Measurements from ENCODE around the gene ZNF652.

Gene ZNF652

GRCh38 chr17:49361902-49362722 is at the start of gene ZNF652:
TSS of gene ZNF652 (minus strand) at chr17:49362250. CDS start at chr17:49317725, 44,525 bp downstream.
- Mint-ChIP-seq H3K9me3 (no peaks in the 10 kb centered on the region), H3K4me1 (peaks cover 58% of the 10 kb centered on the region)

GRCh38 chr17:49409066-49409465 is 47.0 kb upstream of the ZNF652 start:
- DNase-seq (ENCODE audit: low spot score in 2 of 2), result no peak
- Mint-ChIP-seq H3K4me3 (no peak overlapping the region), H3K9me3 (no peaks in the 10 kb centered on the region), H3K4me1 (peaks cover 32% of the 10 kb centered on the region), H3K36me3 (peaks cover 96% of the 10 kb centered on the region), H3K27ac (no peak overlapping the region)
- no peak for ATAC-seq

More at GRCh38 chr17:49361902-49362722, at the start of gene ZNF652:
- peak within 1 kb of the TSS; percentile 89 for H3K27ac Mint-ChIP-seq
- ATAC-seq (peak; percentile 73), DNase-seq (ENCODE audit: low spot score in 2 of 2) (peak; percentile 81 to 95)
- H3K36me3 Mint-ChIP-seq, result peaks cover 40% of the 10 kb centered on the region
- peak within 1 kb of the TSS; percentile 86 for H3K4me3 Mint-ChIP-seq

DNA sequence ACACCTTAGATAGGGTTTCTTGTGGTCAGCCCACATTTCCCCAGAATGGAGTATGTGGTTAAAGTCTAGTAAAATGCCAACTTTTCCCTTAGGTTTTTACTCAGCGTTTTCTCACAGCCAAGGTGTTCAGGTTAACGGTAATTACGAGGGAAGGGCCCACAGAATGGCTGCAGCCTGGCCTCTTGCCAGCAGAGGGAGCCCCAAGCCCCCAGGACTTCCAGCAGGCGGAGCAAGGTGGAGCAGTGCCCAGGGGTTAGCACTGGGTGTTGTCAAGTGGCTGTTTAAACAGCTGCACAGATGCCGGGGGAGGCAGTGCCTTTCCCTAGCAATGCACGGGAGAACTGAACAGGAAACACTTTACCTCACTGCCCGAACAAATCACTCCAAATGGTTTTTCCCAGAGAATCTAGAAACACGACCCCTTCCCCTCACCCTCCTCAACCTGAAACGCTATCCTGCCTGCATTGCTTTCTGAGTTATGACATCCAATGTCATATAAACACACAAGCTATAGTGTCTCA is 46.0 kb upstream of the ZNF652 start:
- peak; percentile 79 to 94 for DNase-seq (ENCODE audit: low spot score in 2 of 2)
- Mint-ChIP-seq H3K27ac (peak overlapping the region; percentile 23), H3K4me1 (peaks cover 42% of the 10 kb centered on the region), H3K9me3 (no peaks in the 10 kb centered on the region), H3K4me3 (no peak overlapping the region), H3K36me3 (peaks cover 100% of the 10 kb centered on the region)
- ATAC-seq, result peak; percentile 92

DNA sequence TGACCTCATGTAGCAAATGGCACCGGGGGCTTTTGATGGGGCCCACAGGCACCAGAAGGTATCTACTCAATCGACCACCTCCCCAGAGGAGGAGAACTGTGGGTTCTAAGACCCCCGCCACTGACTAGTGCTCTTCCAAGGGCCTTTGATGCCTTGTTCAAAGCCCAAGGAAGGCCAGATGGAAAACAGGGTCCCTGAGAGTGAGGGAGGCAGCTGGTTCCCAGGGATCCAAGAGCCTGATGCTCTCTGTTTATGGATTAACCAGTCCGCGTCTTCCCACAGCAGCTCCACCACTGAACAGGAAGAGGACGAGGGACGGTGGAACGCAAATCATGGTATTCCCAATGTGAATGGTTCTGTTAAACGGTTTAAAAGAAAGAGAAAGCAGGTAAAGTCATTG is 45.0 kb upstream of the ZNF652 start:
- H3K9me3 Mint-ChIP-seq, result no peaks in the 10 kb centered on the region
- H3K36me3 Mint-ChIP-seq, result peaks cover 100% of the 10 kb centered on the region
- DNase-seq (ENCODE audit: low spot score in 2 of 2) (no peak), ATAC-seq (no peak)
- peaks cover 50% of the 10 kb centered on the region for H3K4me1 Mint-ChIP-seq
- H3K27ac Mint-ChIP-seq, result no peak overlapping the region
- H3K4me3 Mint-ChIP-seq, result no peak overlapping the region

- H3K36me3 Mint-ChIP-seq, result peaks cover 99% of the 10 kb centered on the region
- ATAC-seq (no peak), DNase-seq (ENCODE audit: low spot score in 2 of 2) (no peak)
- peaks cover 49% of the 10 kb centered on the region for H3K4me1 Mint-ChIP-seq
- H3K4me3 Mint-ChIP-seq, result no peak overlapping the region
- H3K27ac Mint-ChIP-seq, result no peak overlapping the region
- H3K9me3 Mint-ChIP-seq, result no peaks in the 10 kb centered on the region
These were observed 44.5 kb upstream of the ZNF652 start for GRCh38 chr17:49406421-49407061.

GRCh38 chr17:49404906-49405305 is 42.9 kb upstream of the ZNF652 start:
- no peak for ATAC-seq
- DNase-seq (ENCODE audit: low spot score in 2 of 2), result no peak
- Mint-ChIP-seq H3K27ac (peak overlapping the region; percentile 90), H3K4me1 (peaks cover 47% of the 10 kb centered on the region), H3K4me3 (no peak overlapping the region), H3K9me3 (no peaks in the 10 kb centered on the region), H3K36me3 (peaks cover 87% of the 10 kb centered on the region)

GRCh38 chr17:49404361-49404760 is 42.3 kb upstream of the ZNF652 start:
- Mint-ChIP-seq H3K36me3 (peaks cover 82% of the 10 kb centered on the region), H3K27ac (peak overlapping the region; percentile 90), H3K9me3 (no peaks in the 10 kb centered on the region), H3K4me3 (peak overlapping the region; percentile 34), H3K4me1 (peaks cover 47% of the 10 kb centered on the region)
- ATAC-seq (peak; percentile 64), DNase-seq (ENCODE audit: low spot score in 2 of 2) (no peak)

- ATAC-seq (no peak), DNase-seq (ENCODE audit: low spot score in 2 of 2) (no peak)
- Mint-ChIP-seq H3K9me3 (no peaks in the 10 kb centered on the region), H3K27ac (peak overlapping the region; percentile 90), H3K36me3 (peaks cover 75% of the 10 kb centered on the region), H3K4me3 (peak overlapping the region; percentile 34), H3K4me1 (peaks cover 42% of the 10 kb centered on the region)
These were observed 41.7 kb upstream of the ZNF652 start for GRCh38 chr17:49403514-49404289.

GRCh38 chr17:49402706-49403105 is 40.7 kb upstream of the ZNF652 start:
- peaks cover 65% of the 10 kb centered on the region for H3K36me3 Mint-ChIP-seq
- ATAC-seq (no peak), DNase-seq (ENCODE audit: low spot score in 2 of 2) (no peak)
- peak overlapping the region; percentile 90 for H3K27ac Mint-ChIP-seq
- peaks cover 32% of the 10 kb centered on the region for H3K4me1 Mint-ChIP-seq
- no peak overlapping the region for H3K4me3 Mint-ChIP-seq
- no peaks in the 10 kb centered on the region for H3K9me3 Mint-ChIP-seq

- Mint-ChIP-seq H3K27ac (peak overlapping the region; percentile 90), H3K36me3 (peaks cover 59% of the 10 kb centered on the region), H3K9me3 (no peaks in the 10 kb centered on the region), H3K4me3 (no peak overlapping the region), H3K4me1 (peaks cover 32% of the 10 kb centered on the region)
- ATAC-seq, result no peak
- no peak for DNase-seq (ENCODE audit: low spot score in 2 of 2)
These were observed 40.0 kb upstream of the ZNF652 start for GRCh38 chr17:49401971-49402611.

GRCh38 chr17:49399995-49400394 is 37.9 kb upstream of the ZNF652 start:
- Mint-ChIP-seq H3K4me3 (no peak overlapping the region), H3K4me1 (peaks cover 35% of the 10 kb centered on the region), H3K27ac (peak overlapping the region; percentile 60), H3K9me3 (no peaks in the 10 kb centered on the region), H3K36me3 (peaks cover 38% of the 10 kb centered on the region)
- DNase-seq (ENCODE audit: low spot score in 2 of 2) (no peak), ATAC-seq (no peak)

DNA sequence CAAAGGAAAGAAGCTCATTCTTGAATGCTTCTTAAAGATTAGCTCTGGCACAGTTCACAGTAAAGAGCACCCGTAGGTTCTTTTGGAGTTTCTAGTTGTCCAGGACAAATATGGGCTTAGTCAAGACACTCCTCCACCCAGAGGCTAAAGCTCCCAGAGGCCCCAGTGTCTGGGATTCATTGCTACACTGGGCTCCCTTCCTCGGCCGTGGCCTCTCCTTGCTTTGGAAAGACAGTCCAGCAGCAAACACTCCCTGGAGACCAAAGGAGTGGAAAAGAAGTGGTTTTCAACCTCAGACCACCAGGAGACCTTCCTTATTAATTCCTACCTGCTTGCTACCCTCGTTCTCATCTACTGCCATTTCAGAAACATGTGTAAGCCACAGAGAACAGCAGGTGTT is 35.5 kb upstream of the ZNF652 start:
- H3K4me1 Mint-ChIP-seq, result peaks cover 20% of the 10 kb centered on the region
- H3K27ac Mint-ChIP-seq, result no peak overlapping the region
- peaks cover 14% of the 10 kb centered on the region for H3K36me3 Mint-ChIP-seq
- no peaks in the 10 kb centered on the region for H3K9me3 Mint-ChIP-seq
- no peak for DNase-seq (ENCODE audit: low spot score in 2 of 2)
- no peak overlapping the region for H3K4me3 Mint-ChIP-seq
- ATAC-seq, result no peak

- Mint-ChIP-seq H3K4me1 (peaks cover 40% of the 10 kb centered on the region), H3K36me3 (peaks cover 12% of the 10 kb centered on the region), H3K27ac (peak overlapping the region; percentile 50), H3K9me3 (no peaks in the 10 kb centered on the region), H3K4me3 (no peak overlapping the region)
- no peak for DNase-seq (ENCODE audit: low spot score in 2 of 2)
- no peak for ATAC-seq
These were observed 31.6 kb upstream of the ZNF652 start for GRCh38 chr17:49393491-49394255.

All from stimulated activated effector memory CD8-positive, alpha-beta T cell treated with anti-CD3 and anti-CD28 coated beads, Interleukin-12 subunit alpha, Interleukin-12 subunit beta, amount 100 ng/mL, for 72 hours (primary cell).